HCT116 (cell line): ENCODE measurements around the gene GRPR. TPM values are rescaled to one million over a fixed set of nuclear protein-coding genes. Genes with fewer than 3 reads are reported as not detected.

ENCODE experiments used
- ATAC-seq: fragments of 200-7000 bp; cut with Tn5 transposase; 2 replicates; pipeline ENCODE4 v1.9.1; 2020; ENCODE audit warnings: mild to moderate bottlenecking, moderate library complexity
- BruUV-seq: library from RNA; stranded (reverse); fragments of 400-500 nt; replicated peaks from 2 replicates; lab custom pipeline; 2021; lab: Mats Ljungman, UMichigan
- CTCF ChIA-PET: fragments of 300-600 bp; sonication (Branson Sonifier 250); formaldehyde crosslinking; loops from one replicate; lab custom pipeline; 2021; ENCODE audit warnings: antibody characterized with exemption; lab: Charles Lee
- POLR2A ChIA-PET: fragments of 300-600, 350-600 bp; sonication (Branson Sonifier 250); formaldehyde crosslinking; loops from one replicate; lab custom pipeline; 2021; ENCODE audit warnings: antibody characterized with exemption; lab: Charles Lee
- RAD21 ChIA-PET, 2 experiments: fragments of 300-600 bp; sonication (Branson Sonifier 250); formaldehyde crosslinking; loops; one replicate each; lab custom pipeline; 2023; ENCODE audit warnings: low total read pairs in 2 of 2; ENCODE audit not compliant: uncharacterized antibody in 2 of 2, unreplicated experiment in 2 of 2, low non-redundant PET in 1 of 2; lab: Charles Lee
- DNase-seq: peaks from one replicate; pipeline ENCODE4 v3.0.0-alpha.2; 2010; ENCODE audit warnings: low read depth, low spot score
- H2AFZ ChIP-seq: fragments of 200-600 bp; shearing (Covaris generic), sonication (generic); 2 replicates; pipeline ENCODE4 v1.6.1; 2017; ENCODE audit warnings: low read depth, mixed run types, mixed read lengths, antibody characterized with exemption, low read length; ENCODE audit not compliant: poor library complexity, severe bottlenecking
- H3K27ac ChIP-seq: 2 replicates; pipeline ENCODE4 v1.5.1; 2012; ENCODE audit warnings: low read depth, low read length
- H3K27me3 ChIP-seq: fragments of 200-600 bp; sonication (generic); 2 replicates; pipeline ENCODE4 v1.6.1; 2016; ENCODE audit warnings: mixed run types, low read length, mixed read lengths; ENCODE audit not compliant: insufficient read depth
- H3K36me3 ChIP-seq, 2 experiments: fragments of 200-500 bp in 1 of 2; fragments of 200-600 bp in 1 of 2; sonication (Bioruptor generic) in 1 of 2; sonication (generic) in 1 of 2; 2 replicates each; pipeline versions ENCODE4 v1.5.1 to v1.6.1; 2014 to 2016; ENCODE audit warnings: low read length in 2 of 2, inconsistent platforms in 1 of 2, mixed read lengths in 1 of 2, mixed run types in 1 of 2; ENCODE audit not compliant: insufficient read depth in 2 of 2, control insufficient read depth in 1 of 2
- H3K4me1 ChIP-seq, 2 experiments: fragments of 200-600 bp in 1 of 2; sonication (generic) in 1 of 2; 2 replicates each; pipeline versions ENCODE4 v1.5.1 to v1.6.1; 2012 to 2017; ENCODE audit warnings: low read length in 2 of 2, inconsistent platforms in 1 of 2, mild to moderate bottlenecking in 1 of 2, mixed read lengths in 1 of 2, mixed run types in 1 of 2, moderate library complexity in 1 of 2; ENCODE audit not compliant: insufficient read depth in 2 of 2, control insufficient read depth in 1 of 2
- H3K4me2 ChIP-seq: fragments of 200-600 bp; sonication (generic); 2 replicates; pipeline ENCODE4 v1.6.1; 2017; ENCODE audit warnings: mixed run types, low read length, mixed read lengths
- H3K4me3 ChIP-seq, 2 experiments: fragments of 200-600 bp in 1 of 2; sonication (generic) in 1 of 2; replicated peaks in 1 of 2; 2 replicates each; pipeline ENCODE4 v1.5.1; 2011 to 2016; ENCODE audit warnings: low read length in 2 of 2, control low read depth in 1 of 2, low read depth in 1 of 2, mild to moderate bottlenecking in 1 of 2, mixed read lengths in 1 of 2, mixed run types in 1 of 2
- H3K79me2 ChIP-seq: fragments of 200-600 bp; sonication (generic); 2 replicates; pipeline ENCODE4 v1.6.1; 2017; ENCODE audit warnings: mild to moderate bottlenecking, mixed run types, low read length, moderate library complexity, mixed read lengths; ENCODE audit not compliant: insufficient read depth
- H3K9ac ChIP-seq: fragments of 200-600 bp; sonication (generic); 2 replicates; pipeline ENCODE4 v1.6.1; 2016; ENCODE audit warnings: low read length, mixed read lengths
- H3K9me2 ChIP-seq: fragments of 200-600 bp; sonication (generic), shearing (Covaris generic); 2 replicates; pipeline ENCODE4 v1.6.1; 2017; ENCODE audit warnings: mixed run types, mild to moderate bottlenecking, moderate library complexity; ENCODE audit not compliant: insufficient read depth
- H3K9me3 ChIP-seq, 2 experiments: fragments of 200-500 bp in 1 of 2; fragments of 200-600 bp in 1 of 2; sonication (Bioruptor generic) in 1 of 2; sonication (generic) in 1 of 2; 2 replicates each; pipeline ENCODE4 v1.6.1; 2014 to 2017; ENCODE audit warnings: low read length in 2 of 2, mixed read lengths in 2 of 2, inconsistent platforms in 1 of 2, low read depth in 1 of 2, mild to moderate bottlenecking in 1 of 2, mixed run types in 1 of 2, moderate library complexity in 1 of 2; ENCODE audit not compliant: control insufficient read depth in 1 of 2, insufficient read depth in 1 of 2
- H4K20me1 ChIP-seq: fragments of 200-600 bp; sonication (generic), shearing (Covaris generic); 2 replicates; pipeline ENCODE4 v1.6.1; 2017; ENCODE audit warnings: mixed run types, mild to moderate bottlenecking, moderate library complexity; ENCODE audit not compliant: insufficient read depth
- ELF1 ChIP-seq: IDR thresholded peaks from 2 replicates; pipeline ENCODE4 v1.6.1; 2012; ENCODE audit warnings: low read depth, borderline replicate concordance
- EZH2 ChIP-seq: fragments of 200-600 bp; sonication (generic); IDR thresholded peaks from 2 replicates; pipeline ENCODE4 v1.6.1; 2017; ENCODE audit warnings: antibody characterized with exemption, mixed run types
- EZH2phosphoT487 ChIP-seq: fragments of 200-600 bp; IDR thresholded peaks from 2 replicates; pipeline ENCODE4 v1.6.1; 2018; ENCODE audit warnings: antibody characterized with exemption, borderline replicate concordance
- FOSL1 ChIP-seq: IDR thresholded peaks from 2 replicates; pipeline ENCODE4 v1.6.1; 2012; ENCODE audit warnings: low read depth
- JUND ChIP-seq: IDR thresholded peaks from 2 replicates; pipeline ENCODE4 v1.6.1; 2012
- POLR2AphosphoS5 ChIP-seq: IDR thresholded peaks from 2 replicates; pipeline ENCODE4 v1.6.1; 2011; ENCODE audit warnings: mild to moderate bottlenecking, low read depth, low read length, moderate library complexity
- SP1 ChIP-seq: IDR thresholded peaks from 2 replicates; pipeline ENCODE4 v1.6.1; 2012; ENCODE audit warnings: low read depth
- SRF ChIP-seq: IDR thresholded peaks from 2 replicates; pipeline ENCODE4 v1.6.1; 2012; ENCODE audit warnings: low read depth
- TCF7L2 ChIP-seq: IDR thresholded peaks from 2 replicates; pipeline ENCODE4 v1.7.0; 2011; ENCODE audit warnings: borderline replicate concordance, inconsistent platforms; ENCODE audit not compliant: insufficient read depth, insufficient read length; ENCODE audit errors: extremely low read depth
- ZFX ChIP-seq: fragments of 450-650 bp; IDR thresholded peaks from 2 replicates; pipeline ENCODE4 v1.6.1; 2017
- intact Hi-C: fragments of 100-400 bp; cut with micrococcal nuclease; formaldehyde crosslinking; loops from 2 replicates; pipeline ENCODE4 v1.10.0; 2022
- total RNA-seq: library from RNA; stranded (reverse); gene quantifications from one replicate; pipeline ENCODE4 v1.2.1, GENCODE V29; 2021; ENCODE audit not compliant: unreplicated experiment
- TF ChIP-seq, protein P1 (sequence below): IDR thresholded peaks from 2 replicates; pipeline ENCODE4 v1.6.1; 2011; ENCODE audit warnings: mild to moderate bottlenecking, low read length, moderate library complexity; ENCODE audit not compliant: insufficient replicate concordance; ENCODE audit errors: extremely low read depth
- TF ChIP-seq, protein P2 (sequence below): IDR thresholded peaks from 2 replicates; pipeline ENCODE4 v1.6.1; 2012
- TF ChIP-seq, protein P3 (sequence below), 3 experiments: fragments of 200-600 bp in 1 of 3; sonication (generic) in 1 of 3; IDR thresholded peaks in 2 of 3; conservative IDR thresholded peaks in 1 of 3; 2 replicates each; pipeline ENCODE4 v1.5.1; 2012 to 2017; ENCODE audit warnings: low read depth in 2 of 3, low read length in 2 of 3, antibody characterized with exemption in 1 of 3, borderline replicate concordance in 1 of 3, control low read depth in 1 of 3, mild to moderate bottlenecking in 1 of 3, mixed read lengths in 1 of 3, mixed run types in 1 of 3, moderate library complexity in 1 of 3; ENCODE audit not compliant: insufficient read depth in 1 of 3

GRPR gene
- total RNA-seq, 1 experiment from 2014 or later: 0.15 TPM

DNA sequence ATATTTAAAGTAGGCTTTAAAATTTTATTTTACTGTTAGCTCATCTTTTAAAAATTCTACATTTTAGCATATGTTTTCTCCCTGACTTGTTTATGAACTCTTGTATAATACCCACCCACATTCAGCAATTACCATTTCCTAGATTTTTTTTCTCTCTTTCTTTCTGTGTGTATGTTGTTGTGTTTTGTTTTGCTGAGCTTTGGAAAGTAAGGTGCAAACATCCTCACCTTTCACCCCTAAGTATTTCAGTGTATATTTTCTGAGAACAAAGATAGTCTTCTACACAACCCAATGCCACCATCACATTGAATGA lies 18.8 kb downstream of the GRPR start (continued):
- no peak for TF ChIP-seq ELF1

DNA sequence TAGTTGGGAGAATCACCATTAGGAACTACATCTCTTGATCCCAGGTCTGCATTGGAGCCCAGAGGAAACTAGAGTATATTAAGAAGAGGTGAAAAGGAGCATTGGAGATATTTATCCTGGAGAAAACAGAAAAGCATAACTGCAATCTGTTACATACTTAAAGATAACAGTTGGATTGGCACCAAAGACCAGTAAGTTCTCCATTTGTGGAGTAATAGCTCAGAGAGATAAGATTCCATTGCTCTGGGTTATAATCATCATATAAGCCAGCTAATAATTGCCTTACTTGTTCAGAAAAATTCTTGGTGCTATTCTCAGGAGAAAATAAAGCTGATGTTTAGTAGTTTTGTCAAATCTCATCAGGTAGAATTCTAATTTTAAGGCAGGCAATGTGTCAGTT lies 20.6 kb downstream of the GRPR start:
- H3K9me3 ChIP-seq: no peaks in the 10 kb centered on the region
- H4K20me1 ChIP-seq: no peaks in the 10 kb centered on the region
- no peaks in the 10 kb centered on the region for H3K36me3 ChIP-seq
- ChIA-PET POLR2A (no interaction called here), RAD21 (no interaction called here), CTCF (no interaction called here)
- DNase-seq (no peak), ATAC-seq (no peak)
- H2AFZ ChIP-seq: no peak overlapping the region
- H3K4me2 ChIP-seq: no peak overlapping the region
- intact Hi-C loops: no loop called here
- H3K9ac ChIP-seq: no peak overlapping the region
- H3K4me3 ChIP-seq: no peak overlapping the region
- no peak overlapping the region for H3K27ac ChIP-seq
- no TSS peak for BruUV-seq
- TF ChIP-seq, protein P1, sequence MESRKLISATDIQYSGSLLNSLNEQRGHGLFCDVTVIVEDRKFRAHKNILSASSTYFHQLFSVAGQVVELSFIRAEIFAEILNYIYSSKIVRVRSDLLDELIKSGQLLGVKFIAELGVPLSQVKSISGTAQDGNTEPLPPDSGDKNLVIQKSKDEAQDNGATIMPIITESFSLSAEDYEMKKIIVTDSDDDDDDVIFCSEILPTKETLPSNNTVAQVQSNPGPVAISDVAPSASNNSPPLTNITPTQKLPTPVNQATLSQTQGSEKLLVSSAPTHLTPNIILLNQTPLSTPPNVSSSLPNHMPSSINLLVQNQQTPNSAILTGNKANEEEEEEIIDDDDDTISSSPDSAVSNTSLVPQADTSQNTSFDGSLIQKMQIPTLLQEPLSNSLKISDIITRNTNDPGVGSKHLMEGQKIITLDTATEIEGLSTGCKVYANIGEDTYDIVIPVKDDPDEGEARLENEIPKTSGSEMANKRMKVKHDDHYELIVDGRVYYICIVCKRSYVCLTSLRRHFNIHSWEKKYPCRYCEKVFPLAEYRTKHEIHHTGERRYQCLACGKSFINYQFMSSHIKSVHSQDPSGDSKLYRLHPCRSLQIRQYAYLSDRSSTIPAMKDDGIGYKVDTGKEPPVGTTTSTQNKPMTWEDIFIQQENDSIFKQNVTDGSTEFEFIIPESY: no peak
- H3K9me2 ChIP-seq: no peaks in the 10 kb centered on the region
- peaks cover 0 to 8% of the 10 kb centered on the region in 2 experiments; a peak in 1 of 4 replicates for H3K4me1 ChIP-seq
- no peaks in the 10 kb centered on the region for H3K27me3 ChIP-seq
- H3K79me2 ChIP-seq: no peaks in the 10 kb centered on the region

DNA sequence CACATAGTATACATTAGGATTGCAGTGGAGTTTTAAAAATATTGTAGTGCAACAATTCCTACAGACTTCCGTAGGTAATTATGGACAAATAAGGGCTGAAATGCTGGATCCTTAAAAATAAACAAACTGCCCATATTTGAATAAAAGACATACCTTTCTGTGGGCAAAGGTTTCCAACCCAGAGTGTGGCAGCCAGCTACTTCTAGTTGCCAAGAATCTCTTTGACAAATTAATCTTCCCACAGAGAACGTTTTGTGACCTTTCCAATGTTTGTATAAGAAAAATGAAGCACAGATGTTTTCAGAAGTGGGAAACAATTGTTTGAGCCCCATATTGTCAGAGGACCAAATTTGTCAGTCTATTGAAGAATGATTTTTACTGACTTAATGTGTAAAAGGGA lies 21.1 kb downstream of the GRPR start:
- Histone ChIP-seq H3K27ac (no peak overlapping the region), H3K79me2 (no peaks in the 10 kb centered on the region), H2AFZ (no peak overlapping the region), H3K9ac (no peak overlapping the region), H3K27me3 (no peaks in the 10 kb centered on the region), H3K36me3 (no peaks in the 10 kb centered on the region), H3K4me1 (peaks cover 0 to 13% of the 10 kb centered on the region in 2 experiments; a peak in 1 of 4 replicates), H3K9me2 (no peaks in the 10 kb centered on the region), H4K20me1 (no peaks in the 10 kb centered on the region), H3K4me3 (no peak overlapping the region), H3K4me2 (no peak overlapping the region), H3K9me3 (no peaks in the 10 kb centered on the region)
- ChIA-PET POLR2A (no interaction called here), CTCF (no interaction called here), RAD21 (no interaction called here)
- no peak for DNase-seq
- BruUV-seq: no TSS peak
- intact Hi-C loops: no loop called here
- ATAC-seq: no peak
- TF ChIP-seq TCF7L2 (no peak), EZH2 (no peak), POLR2AphosphoS5 (no peak), JUND (no peak), SRF (no peak), SP1 (no peak), EZH2phosphoT487 (no peak), ELF1 (no peak), FOSL1 (no peak), ZFX (no peak)
- TF ChIP-seq, protein P1: no peak
- TF ChIP-seq, protein P2, sequence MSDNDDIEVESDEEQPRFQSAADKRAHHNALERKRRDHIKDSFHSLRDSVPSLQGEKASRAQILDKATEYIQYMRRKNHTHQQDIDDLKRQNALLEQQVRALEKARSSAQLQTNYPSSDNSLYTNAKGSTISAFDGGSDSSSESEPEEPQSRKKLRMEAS: no peak
- TF ChIP-seq, protein P3, sequence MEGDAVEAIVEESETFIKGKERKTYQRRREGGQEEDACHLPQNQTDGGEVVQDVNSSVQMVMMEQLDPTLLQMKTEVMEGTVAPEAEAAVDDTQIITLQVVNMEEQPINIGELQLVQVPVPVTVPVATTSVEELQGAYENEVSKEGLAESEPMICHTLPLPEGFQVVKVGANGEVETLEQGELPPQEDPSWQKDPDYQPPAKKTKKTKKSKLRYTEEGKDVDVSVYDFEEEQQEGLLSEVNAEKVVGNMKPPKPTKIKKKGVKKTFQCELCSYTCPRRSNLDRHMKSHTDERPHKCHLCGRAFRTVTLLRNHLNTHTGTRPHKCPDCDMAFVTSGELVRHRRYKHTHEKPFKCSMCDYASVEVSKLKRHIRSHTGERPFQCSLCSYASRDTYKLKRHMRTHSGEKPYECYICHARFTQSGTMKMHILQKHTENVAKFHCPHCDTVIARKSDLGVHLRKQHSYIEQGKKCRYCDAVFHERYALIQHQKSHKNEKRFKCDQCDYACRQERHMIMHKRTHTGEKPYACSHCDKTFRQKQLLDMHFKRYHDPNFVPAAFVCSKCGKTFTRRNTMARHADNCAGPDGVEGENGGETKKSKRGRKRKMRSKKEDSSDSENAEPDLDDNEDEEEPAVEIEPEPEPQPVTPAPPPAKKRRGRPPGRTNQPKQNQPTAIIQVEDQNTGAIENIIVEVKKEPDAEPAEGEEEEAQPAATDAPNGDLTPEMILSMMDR (IDR thresholded peaks at IDR 0.05 in 2 of 3, conservative IDR thresholded peaks at IDR 0.05 in 1 of 3; ENCODE audit: borderline replicate concordance in 1 of 3, insufficient read depth in 1 of 3, low read depth in 2 of 3, low read length in 2 of 3): no peak
